ENCODE measurements around the gene CMAS.
A peak's percentile ranks its signal among the peaks of the same experiment; 100 is the strongest.

The CMAS gene

DNA sequence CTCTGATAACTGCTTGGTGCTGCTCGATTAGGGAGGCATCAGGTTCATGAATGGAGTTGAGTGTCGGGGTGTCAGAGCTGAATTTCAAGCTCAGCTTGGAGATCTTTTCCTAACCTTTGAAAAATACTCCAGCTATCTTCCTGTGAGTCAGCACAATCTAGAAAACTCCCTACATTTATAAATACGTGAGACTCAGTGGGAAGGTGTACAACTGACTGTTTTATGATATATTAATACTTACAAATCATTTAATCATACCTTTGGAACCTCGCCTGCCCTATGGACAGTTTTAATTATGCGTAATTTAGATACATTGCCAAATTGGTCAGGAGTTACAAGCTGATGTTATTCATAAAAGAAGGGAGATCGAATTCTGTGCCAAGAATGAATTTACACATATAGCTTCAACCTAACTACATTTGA is 961 bp downstream of the CMAS start:
- peaks cover 29% of the 10 kb centered on the region for H3K79me2 ChIP-seq (ENCODE audit: low read length)
- no peaks in the 10 kb centered on the region for H3K9me2 ChIP-seq (replicated peaks; ENCODE audit: insufficient read depth, low read length)
- peak overlapping the region; percentile 94; the same call in 1 of the 2 replicates for H3K9ac ChIP-seq (ENCODE audit: low read length)
- H3K4me3 ChIP-seq (ENCODE audit: low read length): peak overlapping the region; percentile 97
- H3K4me1 ChIP-seq (ENCODE audit: low read length): peaks cover 14% of the 10 kb centered on the region
- no peaks in the 10 kb centered on the region for H3K9me3 ChIP-seq (replicated peaks; ENCODE audit: insufficient read depth, low read length)
- H3K36me3 ChIP-seq (replicated peaks; ENCODE audit: insufficient read depth, low read length): no peaks in the 10 kb centered on the region
- peak overlapping the region; percentile 97 for H2AFZ ChIP-seq (ENCODE audit: low read length)
- peak overlapping the region; percentile 82 for H3K4me2 ChIP-seq (ENCODE audit: low read depth, low read length)
- H4K20me1 ChIP-seq (ENCODE audit: insufficient read depth, low read length): no peaks in the 10 kb centered on the region
- no peaks in the 10 kb centered on the region for H3F3A ChIP-seq (ENCODE audit: insufficient read depth, low read length)
- H3K27me3 ChIP-seq (replicated peaks; ENCODE audit: insufficient read depth, low read length): no peaks in the 10 kb centered on the region
- no peak overlapping the region for H3K27ac ChIP-seq (ENCODE audit: low read length)
- DNase-seq: no peak
- TF ChIP-seq EZH2 (optimal IDR thresholded peaks at IDR 0.05; ENCODE audit: low read depth, low read length) (no peak), CTCF (IDR thresholded peaks at IDR 0.05; ENCODE audit: low read length) (no peak), EZH2phosphoT487 (IDR thresholded peaks at IDR 0.05; ENCODE audit: low read length) (no peak)

DNA sequence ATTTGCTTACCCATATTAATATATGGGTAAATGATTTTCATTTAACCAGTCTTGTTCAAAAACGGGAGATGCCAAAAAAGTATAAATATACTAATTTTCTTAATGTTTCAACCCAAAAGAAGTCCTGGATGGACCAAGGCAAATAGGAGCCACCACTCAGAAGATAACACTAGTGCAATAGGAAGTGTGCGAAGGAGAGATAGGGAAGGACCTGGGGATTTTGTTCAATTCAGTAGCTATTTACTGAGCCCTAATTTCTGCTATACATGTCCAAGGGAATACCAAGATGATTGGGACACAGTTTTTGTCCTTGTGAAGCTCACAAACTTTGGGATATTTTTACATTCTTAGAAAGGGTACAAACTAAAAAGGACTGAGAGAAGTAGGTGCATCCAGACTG is 1.5 kb downstream of the CMAS start:
- Histone ChIP-seq H3K4me1 (ENCODE audit: low read length) (peaks cover 10% of the 10 kb centered on the region), H3K4me2 (ENCODE audit: low read depth, low read length) (0 out of 2 replicates have a peak overlapping the region, but pooled peaks have one; percentile 82), H3K36me3 (replicated peaks; ENCODE audit: insufficient read depth, low read length) (no peaks in the 10 kb centered on the region), H3K27me3 (replicated peaks; ENCODE audit: insufficient read depth, low read length) (no peaks in the 10 kb centered on the region), H3K9me2 (replicated peaks; ENCODE audit: insufficient read depth, low read length) (no peaks in the 10 kb centered on the region), H3K4me3 (ENCODE audit: low read length) (0 out of 2 replicates have a peak overlapping the region, but pooled peaks have one; percentile 97), H2AFZ (ENCODE audit: low read length) (no peak overlapping the region), H3K9me3 (replicated peaks; ENCODE audit: insufficient read depth, low read length) (no peaks in the 10 kb centered on the region), H3K9ac (ENCODE audit: low read length) (no peak overlapping the region), H4K20me1 (ENCODE audit: insufficient read depth, low read length) (no peaks in the 10 kb centered on the region), H3K79me2 (ENCODE audit: low read length) (peaks cover 29% of the 10 kb centered on the region), H3F3A (ENCODE audit: insufficient read depth, low read length) (no peaks in the 10 kb centered on the region), H3K27ac (ENCODE audit: low read length) (no peak overlapping the region)
- TF ChIP-seq CTCF (IDR thresholded peaks at IDR 0.05; ENCODE audit: low read length): no peak
- TF ChIP-seq EZH2 (optimal IDR thresholded peaks at IDR 0.05; ENCODE audit: low read depth, low read length): no peak
- TF ChIP-seq EZH2phosphoT487 (IDR thresholded peaks at IDR 0.05; ENCODE audit: low read length): no peak
- DNase-seq: no peak

GRCh38 chr12:22048351-22049041 is 2.5 kb downstream of the CMAS start:
- Histone ChIP-seq H3K27me3 (replicated peaks; ENCODE audit: insufficient read depth, low read length) (no peaks in the 10 kb centered on the region), H3K9me3 (replicated peaks; ENCODE audit: insufficient read depth, low read length) (no peaks in the 10 kb centered on the region), H3K4me3 (ENCODE audit: low read length) (no peak overlapping the region), H3K36me3 (replicated peaks; ENCODE audit: insufficient read depth, low read length) (no peaks in the 10 kb centered on the region), H3K79me2 (ENCODE audit: low read length) (peaks cover 29% of the 10 kb centered on the region), H4K20me1 (ENCODE audit: insufficient read depth, low read length) (no peaks in the 10 kb centered on the region), H3K9me2 (replicated peaks; ENCODE audit: insufficient read depth, low read length) (no peaks in the 10 kb centered on the region), H3F3A (ENCODE audit: insufficient read depth, low read length) (no peaks in the 10 kb centered on the region), H3K27ac (ENCODE audit: low read length) (no peak overlapping the region), H3K4me1 (ENCODE audit: low read length) (0 out of 2 replicates have a peak, but pooled peaks cover 7% of the 10 kb centered on the region), H3K9ac (ENCODE audit: low read length) (no peak overlapping the region), H2AFZ (ENCODE audit: low read length) (no peak overlapping the region), H3K4me2 (ENCODE audit: low read depth, low read length) (no peak overlapping the region)
- TF ChIP-seq CTCF (IDR thresholded peaks at IDR 0.05; ENCODE audit: low read length) (no peak), EZH2phosphoT487 (IDR thresholded peaks at IDR 0.05; ENCODE audit: low read length) (no peak), EZH2 (optimal IDR thresholded peaks at IDR 0.05; ENCODE audit: low read depth, low read length) (no peak)
- no peak for DNase-seq
